ENCODE data around the gene HES1.
"Not testable (repeated sequence)": the region's sequence is repeated elsewhere in the genome, so short reads cannot be mapped to it uniquely, and the experiment has no call there.

Gene HES1

GRCh38 chr3:194145702-194146101, 9.8 kb downstream of the HES1 start:
- DNase-seq: no peak

GRCh38 chr3:194147679-194148078, 11.7 kb downstream of the HES1 start:
- DNase-seq: no peak

- no peak for DNase-seq
Observed at GRCh38 chr3:194148383-194148782, 12.4 kb downstream of the HES1 start.

- no peak for DNase-seq
Observed at GRCh38 chr3:194150252-194150934, 14.4 kb downstream of the HES1 start.

GRCh38 chr3:194150935-194151302, 15.0 kb downstream of the HES1 start:
- not testable (repeated sequence) for DNase-seq

GRCh38 chr3:194154346-194154745, 18.4 kb downstream of the HES1 start:
- DNase-seq: no peak

GRCh38 chr3:194156095-194156494, 20.1 kb downstream of the HES1 start:
- no peak for DNase-seq

- DNase-seq: no peak
Observed at GRCh38 chr3:194158942-194159439, 23.0 kb downstream of the HES1 start.

- DNase-seq: no peak
Observed at GRCh38 chr3:194160158-194160557, 24.2 kb downstream of the HES1 start.

- no peak for DNase-seq
Observed at GRCh38 chr3:194161131-194162045, 25.4 kb downstream of the HES1 start.

GRCh38 chr3:194162070-194162678, 26.2 kb downstream of the HES1 start:
- no peak for DNase-seq

GRCh38 chr3:194162817-194163584, 27.1 kb downstream of the HES1 start:
- no peak for DNase-seq

- no peak for DNase-seq
Observed at GRCh38 chr3:194163697-194164096, 27.7 kb downstream of the HES1 start.

- no peak for DNase-seq
Observed at GRCh38 chr3:194164861-194165260, 28.9 kb downstream of the HES1 start.

- DNase-seq: no peak
Observed at GRCh38 chr3:194165271-194166018, 29.5 kb downstream of the HES1 start.

GRCh38 chr3:194166682-194167479, 30.9 kb downstream of the HES1 start:
- no peak for DNase-seq

GRCh38 chr3:194167480-194168282, 31.7 kb downstream of the HES1 start:
- no peak for DNase-seq

- no peak for DNase-seq
Observed at GRCh38 chr3:194168994-194169393, 33.0 kb downstream of the HES1 start.

GRCh38 chr3:194169595-194169994, 33.6 kb downstream of the HES1 start:
- no peak for DNase-seq

- no peak for DNase-seq
Observed at GRCh38 chr3:194170793-194171192, 34.8 kb downstream of the HES1 start.
